GM10266 (cell line): ENCODE data around the gene MLLT6.

Source experiments
- DNase-seq: peaks from one replicate; pipeline ENCODE4 v3.0.0; 2012; ENCODE audit errors: extremely low spot score
- CTCF ChIP-seq: IDR thresholded peaks from 2 replicates; pipeline ENCODE4 v1.5.1; 2012; ENCODE audit warnings: mild to moderate bottlenecking, low read depth; ENCODE audit not compliant: control insufficient read depth, insufficient read depth; ENCODE audit errors: missing control alignments

The MLLT6 gene

GRCh38 chr17:38731526-38732294 lies 26.6 kb downstream of the MLLT6 start:
- no peak for TF ChIP-seq CTCF
- no peak for DNase-seq

- DNase-seq = no peak
- TF ChIP-seq CTCF = no peak
These were observed 27.6 kb downstream of the MLLT6 start for GRCh38 chr17:38732376-38733281.

GRCh38 chr17:38733282-38733981 lies 28.4 kb downstream of the MLLT6 start:
- no peak for TF ChIP-seq CTCF
- no peak for DNase-seq

- no peak for DNase-seq
- TF ChIP-seq CTCF = peak; percentile 36
These were observed 29.2 kb downstream of the MLLT6 start for GRCh38 chr17:38733982-38734973.

GRCh38 chr17:38735161-38735997 lies 30.3 kb downstream of the MLLT6 start:
- TF ChIP-seq CTCF = peak; percentile 97
- DNase-seq = peak; percentile 85

GRCh38 chr17:38738007-38738662 lies 33.1 kb downstream of the MLLT6 start:
- TF ChIP-seq CTCF = no peak
- DNase-seq = no peak
